Caco-2 (cell line): Measurements from ENCODE around the gene DCDC1. TPM values are rescaled to one million over a fixed set of nuclear protein-coding genes. Genes with fewer than 3 reads are reported as not detected.

Experiments
- BruUV-seq: library from RNA; stranded (reverse); fragments of 400-500 nt; replicated peaks from 2 replicates; lab custom pipeline; 2021; lab: Mats Ljungman, UMichigan
- CTCF ChIA-PET: fragments of 300-600 bp; sonication (Branson Sonifier 250); formaldehyde crosslinking; loops from one replicate; lab custom pipeline; 2022; ENCODE audit warnings: antibody characterized with exemption; lab: Charles Lee
- POLR2A ChIA-PET: fragments of 300-600 bp; sonication (Branson Sonifier 250); formaldehyde crosslinking; loops from one replicate; lab custom pipeline; 2022; ENCODE audit warnings: antibody characterized with exemption; lab: Charles Lee
- DNase-seq, 2 experiments: peaks; one replicate each; pipeline versions ENCODE4 v3.0.0 to v3.0.0-alpha.2; 2020 to 2022
- H3K27me3 ChIP-seq: replicated peaks from 2 replicates; pipeline ENCODE4 v1.6.0; 2011; ENCODE audit warnings: low read length; ENCODE audit not compliant: control insufficient read depth, insufficient read depth
- H3K36me3 ChIP-seq: 2 replicates; pipeline ENCODE4 v1.5.1; 2011; ENCODE audit warnings: low read length; ENCODE audit not compliant: control insufficient read depth, insufficient read depth
- H3K4me1 ChIP-seq: fragments of 250-450 bp; sonication (Bioruptor Pico); 2 replicates; pipeline ENCODE4 v1.5.1; 2020; ENCODE audit warnings: mild to moderate bottlenecking
- H3K4me3 ChIP-seq: 2 replicates; pipeline ENCODE4 v1.5.1; 2011; ENCODE audit warnings: low read depth, mild to moderate bottlenecking, control low read depth, low read length
- H3K9me3 ChIP-seq: fragments of 250-450 bp; sonication (Bioruptor Pico); 2 replicates; pipeline ENCODE4 v1.5.1; 2020; ENCODE audit warnings: mild to moderate bottlenecking, moderate library complexity
- H3K27ac Mint-ChIP-seq: one replicate; pipeline ENCODE4 v1.8.0; 2022; ENCODE audit warnings: mixed read lengths; ENCODE audit not compliant: unreplicated experiment
- H3K27me3 Mint-ChIP-seq: one replicate; pipeline ENCODE4 v1.8.0; 2022; ENCODE audit warnings: mixed read lengths; ENCODE audit not compliant: insufficient read depth, unreplicated experiment
- H3K36me3 Mint-ChIP-seq: one replicate; pipeline ENCODE4 v1.8.0; 2022; ENCODE audit warnings: mild to moderate bottlenecking, mixed read lengths; ENCODE audit not compliant: insufficient read depth, unreplicated experiment
- H3K4me1 Mint-ChIP-seq: one replicate; pipeline ENCODE4 v1.8.0; 2022; ENCODE audit warnings: low read depth, mixed read lengths; ENCODE audit not compliant: unreplicated experiment
- H3K4me3 Mint-ChIP-seq: one replicate; pipeline ENCODE4 v1.8.0; 2022; ENCODE audit warnings: mild to moderate bottlenecking, moderate library complexity, mixed read lengths; ENCODE audit not compliant: unreplicated experiment
- H3K9me3 Mint-ChIP-seq: one replicate; pipeline ENCODE4 v1.8.0; 2022; ENCODE audit warnings: mixed read lengths; ENCODE audit not compliant: unreplicated experiment
- CTCF ChIP-seq, 2 experiments: fragments of 200-600 bp in 1 of 2; IDR thresholded peaks; 1 replicate in 1 of 2; 2 replicates in 1 of 2; pipeline versions ENCODE4 v1.5.1 to v1.8.0; 2011 to 2022; ENCODE audit warnings: antibody characterized with exemption in 1 of 2, control low read depth in 1 of 2, inconsistent platforms in 1 of 2, low read depth in 1 of 2, low read length in 1 of 2, mild to moderate bottlenecking in 1 of 2, moderate library complexity in 1 of 2; ENCODE audit not compliant: insufficient read depth in 1 of 2, severe bottlenecking in 1 of 2, unreplicated experiment in 1 of 2
- intact Hi-C: fragments of 100-400 bp; cut with micrococcal nuclease; formaldehyde crosslinking; loops from one replicate; pipeline ENCODE4 v1.10.0; 2022; ENCODE audit not compliant: unreplicated experiment
- total RNA-seq: library from RNA; stranded (reverse); gene quantifications from 2 replicates; pipeline ENCODE4 v1.2.3, GENCODE V29; 2022

The DCDC1 gene
- total RNA-seq, 1 experiment from 2014 or later, result not detected

- Mint-ChIP-seq H3K27ac (no peak overlapping the region), H3K4me1 (no peaks in the 10 kb centered on the region), H3K36me3 (no peaks in the 10 kb centered on the region), H3K27me3 (peaks cover 7% of the 10 kb centered on the region), H3K4me3 (no peak overlapping the region), H3K9me3 (no peaks in the 10 kb centered on the region)
- CTCF ChIA-PET, result no interaction called here
- no peak for TF ChIP-seq CTCF (IDR thresholded peaks at IDR 0.05; ENCODE audit: insufficient read depth in 1 of 2, low read depth in 1 of 2, low read length in 1 of 2, severe bottlenecking in 1 of 2, unreplicated experiment in 1 of 2)
- H3K4me1 ChIP-seq, result no peaks in the 10 kb centered on the region
- POLR2A ChIA-PET, result no interaction called here
- intact Hi-C loops, result no loop called here
- no peak for DNase-seq
- no peak overlapping the region for H3K4me3 ChIP-seq
- H3K36me3 ChIP-seq, result no peaks in the 10 kb centered on the region
- no peaks in the 10 kb centered on the region for H3K27me3 ChIP-seq
- no TSS peak for BruUV-seq
- no peaks in the 10 kb centered on the region for H3K9me3 ChIP-seq
These were observed 474.5 kb downstream of the DCDC1 start for GRCh38 chr11:30895046-30895445.

GRCh38 chr11:30893318-30893717 is 476.2 kb downstream of the DCDC1 start:
- Mint-ChIP-seq H3K36me3 (no peaks in the 10 kb centered on the region), H3K4me3 (no peak overlapping the region), H3K27me3 (peaks cover 10% of the 10 kb centered on the region), H3K4me1 (no peaks in the 10 kb centered on the region), H3K27ac (no peak overlapping the region), H3K9me3 (no peaks in the 10 kb centered on the region)
- DNase-seq, result no peak
- Histone ChIP-seq H3K9me3 (no peaks in the 10 kb centered on the region), H3K27me3 (no peaks in the 10 kb centered on the region), H3K4me1 (0 out of 2 replicates have a peak, but pooled peaks cover 3% of the 10 kb centered on the region), H3K36me3 (no peaks in the 10 kb centered on the region), H3K4me3 (no peak overlapping the region)
- ChIA-PET POLR2A (no interaction called here), CTCF (no interaction called here)
- no peak for TF ChIP-seq CTCF (IDR thresholded peaks at IDR 0.05; ENCODE audit: insufficient read depth in 1 of 2, low read depth in 1 of 2, low read length in 1 of 2, severe bottlenecking in 1 of 2, unreplicated experiment in 1 of 2)
- intact Hi-C loops, result no loop called here
- BruUV-seq, result no TSS peak

GRCh38 chr11:30889143-30889794 is 480.3 kb downstream of the DCDC1 start:
- H3K4me1 Mint-ChIP-seq, result no peaks in the 10 kb centered on the region
- no peak overlapping the region for H3K27ac Mint-ChIP-seq

More at GRCh38 chr11:30889143-30889794, 480.3 kb downstream of the DCDC1 start:
- Histone ChIP-seq H3K4me1 (0 out of 2 replicates have a peak, but pooled peaks cover 3% of the 10 kb centered on the region), H3K9me3 (no peaks in the 10 kb centered on the region), H3K27me3 (no peaks in the 10 kb centered on the region), H3K4me3 (no peak overlapping the region), H3K36me3 (no peaks in the 10 kb centered on the region)
- Mint-ChIP-seq H3K27me3 (peaks cover 11% of the 10 kb centered on the region), H3K4me3 (no peak overlapping the region), H3K9me3 (no peaks in the 10 kb centered on the region), H3K36me3 (no peaks in the 10 kb centered on the region)
- POLR2A ChIA-PET, result no interaction called here
- intact Hi-C loops, result no loop called here
- CTCF ChIA-PET, result no interaction called here
- no peak for TF ChIP-seq CTCF (IDR thresholded peaks at IDR 0.05; ENCODE audit: insufficient read depth in 1 of 2, low read depth in 1 of 2, low read length in 1 of 2, severe bottlenecking in 1 of 2, unreplicated experiment in 1 of 2)
- DNase-seq, result no peak
- no TSS peak for BruUV-seq
